ENCODE results near the gene JOSD2.

JOSD2 gene

GRCh38 chr19:50547385-50548190 lies 36.6 kb upstream of the JOSD2 start:
- TF ChIP-seq POLR2AphosphoS5 (IDR thresholded peaks at IDR 0.05; ENCODE audit: low read depth, low read length), result no peak

GRCh38 chr19:50546527-50547221 lies 35.7 kb upstream of the JOSD2 start:
- no peak for TF ChIP-seq FOXP2 (optimal IDR thresholded peaks at IDR 0.05; ENCODE audit: borderline replicate concordance, extremely low read depth, extremely low read length, insufficient read depth)
- no peak for TF ChIP-seq POLR2AphosphoS5 (IDR thresholded peaks at IDR 0.05; ENCODE audit: low read depth, low read length)
- no peak for TF ChIP-seq TAF1 (IDR thresholded peaks at IDR 0.05; ENCODE audit: borderline replicate concordance, insufficient read depth, low read length)
- TF ChIP-seq SIN3A (IDR thresholded peaks at IDR 0.05; ENCODE audit: borderline replicate concordance, insufficient read depth, low read length), result no peak
- TF ChIP-seq REST (IDR thresholded peaks at IDR 0.05; ENCODE audit: insufficient read depth in 1 of 2, low read depth in 2 of 2, low read length in 2 of 2), result no peak

- no peak for TF ChIP-seq SIN3A (IDR thresholded peaks at IDR 0.05; ENCODE audit: borderline replicate concordance, insufficient read depth, low read length)
- no peak for TF ChIP-seq REST (IDR thresholded peaks at IDR 0.05; ENCODE audit: insufficient read depth in 1 of 2, low read depth in 2 of 2, low read length in 2 of 2)
- TF ChIP-seq TAF1 (IDR thresholded peaks at IDR 0.05; ENCODE audit: borderline replicate concordance, insufficient read depth, low read length), result no peak
- TF ChIP-seq POLR2AphosphoS5 (IDR thresholded peaks at IDR 0.05; ENCODE audit: low read depth, low read length), result no peak
- no peak for TF ChIP-seq FOXP2 (optimal IDR thresholded peaks at IDR 0.05; ENCODE audit: borderline replicate concordance, extremely low read depth, extremely low read length, insufficient read depth)
Measured at GRCh38 chr19:50542943-50543342, 32.0 kb upstream of the JOSD2 start.

GRCh38 chr19:50537769-50538230 lies 26.8 kb upstream of the JOSD2 start:
- no peak for TF ChIP-seq REST (IDR thresholded peaks at IDR 0.05; ENCODE audit: insufficient read depth in 1 of 2, low read depth in 2 of 2, low read length in 2 of 2)

- TF ChIP-seq REST (IDR thresholded peaks at IDR 0.05; ENCODE audit: insufficient read depth in 1 of 2, low read depth in 2 of 2, low read length in 2 of 2), result no peak
- TF ChIP-seq POLR2AphosphoS5 (IDR thresholded peaks at IDR 0.05; ENCODE audit: low read depth, low read length), result no peak
- TF ChIP-seq FOXP2 (optimal IDR thresholded peaks at IDR 0.05; ENCODE audit: borderline replicate concordance, extremely low read depth, extremely low read length, insufficient read depth), result no peak
- TF ChIP-seq TAF1 (IDR thresholded peaks at IDR 0.05; ENCODE audit: borderline replicate concordance, insufficient read depth, low read length), result no peak
- TF ChIP-seq SIN3A (IDR thresholded peaks at IDR 0.05; ENCODE audit: borderline replicate concordance, insufficient read depth, low read length), result no peak
Measured at GRCh38 chr19:50537306-50537685, 26.3 kb upstream of the JOSD2 start.
